Measurements from ENCODE around the gene PRAMEF1.
"Not testable (repeated sequence)": the region's sequence is repeated elsewhere in the genome, so short reads cannot be mapped to it uniquely, and the experiment has no call there.

PRAMEF1 gene

GRCh38 chr1:12775443-12775842 is 15.8 kb upstream of the PRAMEF1 start:
- DNase-seq (ENCODE audit: insufficient read length, low spot score) = no peak
- no peak for FAIRE-seq

- DNase-seq (ENCODE audit: insufficient read length, low spot score) (no peak), FAIRE-seq (no peak)
These were observed 14.2 kb upstream of the PRAMEF1 start for GRCh38 chr1:12776801-12777557.

- DNase-seq (ENCODE audit: insufficient read length, low spot score) (no peak), FAIRE-seq (no peak)
These were observed 13.1 kb upstream of the PRAMEF1 start for GRCh38 chr1:12778061-12778460.

- DNase-seq (ENCODE audit: insufficient read length, low spot score) (no peak), FAIRE-seq (no peak)
These were observed 12.3 kb upstream of the PRAMEF1 start for GRCh38 chr1:12778907-12779306.

GRCh38 chr1:12781488-12781887 is 9.7 kb upstream of the PRAMEF1 start:
- not testable (repeated sequence) for DNase-seq (ENCODE audit: insufficient read length, low spot score); FAIRE-seq

- not testable (repeated sequence) for FAIRE-seq
These were observed 7.4 kb upstream of the PRAMEF1 start for GRCh38 chr1:12783783-12784182.

GRCh38 chr1:12784729-12785128 is 6.5 kb upstream of the PRAMEF1 start:
- not testable (repeated sequence) for DNase-seq (ENCODE audit: insufficient read length, low spot score); FAIRE-seq

More at GRCh38 chr1:12783783-12784182, 7.4 kb upstream of the PRAMEF1 start:
- DNase-seq (ENCODE audit: insufficient read length, low spot score) = not testable (repeated sequence)

GRCh38 chr1:12798911-12799310 is 7.7 kb downstream of the PRAMEF1 start:
- FAIRE-seq (no peak), DNase-seq (ENCODE audit: insufficient read length, low spot score) (no peak)

- DNase-seq (ENCODE audit: insufficient read length, low spot score) = no peak
- no peak for FAIRE-seq
These were observed 8.5 kb downstream of the PRAMEF1 start for GRCh38 chr1:12799730-12800129.

- FAIRE-seq (no peak), DNase-seq (ENCODE audit: insufficient read length, low spot score) (no peak)
These were observed 18.7 kb downstream of the PRAMEF1 start for GRCh38 chr1:12809933-12810332.

GRCh38 chr1:12810691-12811408 is 19.7 kb downstream of the PRAMEF1 start:
- no peak for FAIRE-seq

GRCh38 chr1:12811409-12811784 is 20.2 kb downstream of the PRAMEF1 start:
- no peak for DNase-seq (ENCODE audit: insufficient read length, low spot score)
- FAIRE-seq = no peak

More at GRCh38 chr1:12810691-12811408, 19.7 kb downstream of the PRAMEF1 start:
- DNase-seq (ENCODE audit: insufficient read length, low spot score) = no peak

- not testable (repeated sequence) for FAIRE-seq; DNase-seq (ENCODE audit: insufficient read length, low spot score)
These were observed 27.9 kb downstream of the PRAMEF1 start for GRCh38 chr1:12819061-12819460.

- not testable (repeated sequence) for DNase-seq (ENCODE audit: insufficient read length, low spot score); FAIRE-seq
These were observed 40.1 kb downstream of the PRAMEF1 start, which contains the start of gene PRAMEF11 for GRCh38 chr1:12831310-12831709. TSS of gene PRAMEF11 (minus strand) at chr1:12831410. CDS start at chr1:12828789, 2,621 bp downstream.

GRCh38 chr1:12833251-12833650 is 42.1 kb downstream of the PRAMEF1 start:
- not testable (repeated sequence) for DNase-seq (ENCODE audit: insufficient read length, low spot score); FAIRE-seq

Measured in GM19239 (cell line).